HepG2 (cell line): ENCODE measurements around the gene MTMR10. TPM values are rescaled to one million over a fixed set of nuclear protein-coding genes. Genes with fewer than 3 reads are reported as not detected.

Source experiments
- ATAC-seq: fragments of 200-7000 bp; cut with Tn5 transposase; 3 replicates; pipeline ENCODE4 v1.9.1; 2020; ENCODE audit warnings: mild to moderate bottlenecking, moderate library complexity
- BruUV-seq: library from RNA; stranded (reverse); fragments of 400-500 nt; replicated peaks from 2 replicates; lab custom pipeline; 2021; lab: Mats Ljungman, UMichigan
- CTCF ChIA-PET: fragments of 300-600 bp; formaldehyde crosslinking; extraction: SDS; loops from one replicate; lab custom pipeline; 2021; ENCODE audit warnings: low total read pairs, inconsistent platforms, low intra/inter-chr PET ratio; lab: Yijun Ruan, JAX
- POLR2A ChIA-PET: fragments of 350-600 bp; sonication (Branson Sonifier 250); formaldehyde crosslinking; loops from one replicate; lab custom pipeline; 2020; ENCODE audit warnings: antibody characterized with exemption, inconsistent platforms; lab: Yijun Ruan, JAX
- DNase-seq: peaks from one replicate; pipeline ENCODE4 v3.0.0-alpha.2; 2015; ENCODE audit warnings: low spot score
- FAIRE-seq: peaks from 3 replicates; lab custom pipeline; 2011; peaks lifted over from hg19 to GRCh38; lab: Jason Lieb, UNC
- H2AFZ ChIP-seq: one replicate; pipeline ENCODE4 v1.6.1; 2011; ENCODE audit warnings: low read length, inconsistent platforms
- H3K27ac ChIP-seq: fragments of 300-600 bp; 3 replicates; pipeline ENCODE4 v1.8.0; 2011; ENCODE audit warnings: mixed run types, mild to moderate bottlenecking, mixed read lengths, low read length, inconsistent platforms; ENCODE audit not compliant: insufficient read depth; ENCODE audit errors: extremely low read length
- H3K27me3 ChIP-seq, 2 experiments: fragments of 200-600 bp in 1 of 2; 2 replicates in 1 of 2; 3 replicates in 1 of 2; pipeline versions ENCODE4 v1.6.0 to v1.8.0; 2011; ENCODE audit warnings: low read length in 2 of 2, mild to moderate bottlenecking in 2 of 2, moderate library complexity in 2 of 2, inconsistent platforms in 1 of 2; ENCODE audit not compliant: insufficient read depth in 2 of 2, control insufficient read depth in 1 of 2
- H3K36me3 ChIP-seq, 2 experiments: fragments of 200-600 bp in 1 of 2; replicated peaks in 1 of 2; 2 replicates in 1 of 2; 3 replicates in 1 of 2; pipeline versions ENCODE4 v1.5.1 to v1.8.0; 2011; ENCODE audit warnings: low read length in 2 of 2, inconsistent platforms in 1 of 2; ENCODE audit not compliant: insufficient read depth in 2 of 2, control insufficient read depth in 1 of 2
- H3K4me1 ChIP-seq: 2 replicates; pipeline ENCODE4 v1.5.1; 2012; ENCODE audit warnings: low read length, inconsistent platforms; ENCODE audit not compliant: insufficient read depth
- H3K4me2 ChIP-seq: 2 replicates; pipeline ENCODE4 v1.6.0; 2011; ENCODE audit warnings: low read depth, low read length, inconsistent platforms
- H3K4me3 ChIP-seq, 3 experiments: fragments of 200-600 bp in 1 of 3; sonication (generic), shearing (Covaris generic) in 1 of 3; replicated peaks in 1 of 3; 2 replicates each; pipeline ENCODE4 v1.5.1; 2011 to 2016; ENCODE audit warnings: low read length in 3 of 3, inconsistent platforms in 2 of 3, low read depth in 2 of 3, mild to moderate bottlenecking in 2 of 3, control low read depth in 1 of 3, mixed read lengths in 1 of 3; ENCODE audit not compliant: insufficient read depth in 1 of 3
- H3K79me2 ChIP-seq: one replicate; pipeline ENCODE4 v1.6.1; 2011; ENCODE audit warnings: low read length, inconsistent platforms; ENCODE audit not compliant: insufficient read depth
- H3K9ac ChIP-seq: 2 replicates; pipeline ENCODE4 v1.6.0; 2011; ENCODE audit warnings: mild to moderate bottlenecking, low read depth, low read length, inconsistent platforms; ENCODE audit not compliant: insufficient read depth
- H3K9me3 ChIP-seq: 2 replicates; pipeline ENCODE4 v1.5.1; 2012; ENCODE audit warnings: mild to moderate bottlenecking, low read length
- H4K20me1 ChIP-seq: 2 replicates; pipeline ENCODE4 v1.6.0; 2011; ENCODE audit warnings: inconsistent platforms, mild to moderate bottlenecking, low read length, moderate library complexity; ENCODE audit not compliant: insufficient read depth
- NCOA5 ChIP-seq: sonication (generic); formaldehyde crosslinking; IDR thresholded peaks from 2 replicates; pipeline ENCODE4 v1.4.0; 2020; ENCODE audit warnings: missing genetic modification reagents
- REST ChIP-seq, 2 experiments: IDR thresholded peaks; 2 replicates each; pipeline ENCODE4 v1.6.1; 2011 to 2012; ENCODE audit warnings: low read length in 2 of 2, borderline replicate concordance in 1 of 2, low read depth in 1 of 2, mild to moderate bottlenecking in 1 of 2, moderate library complexity in 1 of 2
- SAFB2 ChIP-seq: sonication (generic); formaldehyde crosslinking; IDR thresholded peaks from 2 replicates; pipeline ENCODE4 v1.5.1; 2020; ENCODE audit warnings: missing genetic modification reagents, low read depth, mild to moderate bottlenecking, borderline replicate concordance
- STAG1 ChIP-seq: sonication (generic); formaldehyde crosslinking; IDR thresholded peaks from 2 replicates; pipeline ENCODE4 v1.4.0; 2020; ENCODE audit warnings: missing genetic modification reagents
- ZBTB14 ChIP-seq: sonication (generic); formaldehyde crosslinking; IDR thresholded peaks from 2 replicates; pipeline ENCODE4 v1.4.0; 2020; ENCODE audit warnings: missing genetic modification reagents
- ZNF367 ChIP-seq: sonication (generic); formaldehyde crosslinking; IDR thresholded peaks from 2 replicates; pipeline ENCODE4 v1.4.0; 2020; ENCODE audit warnings: missing genetic modification reagents, borderline replicate concordance
- ZNF546 ChIP-seq: sonication (generic); formaldehyde crosslinking; conservative IDR thresholded peaks from 2 replicates; pipeline ENCODE4 v1.8.1; 2023; ENCODE audit warnings: mild to moderate bottlenecking, missing genetic modification reagents
- ZNF619 ChIP-seq: sonication (generic); formaldehyde crosslinking; IDR thresholded peaks from 2 replicates; pipeline ENCODE4 v1.4.0; 2020; ENCODE audit warnings: mild to moderate bottlenecking, missing genetic modification reagents
- ZNF674 ChIP-seq: sonication (generic); formaldehyde crosslinking; IDR thresholded peaks from 2 replicates; pipeline ENCODE4 v1.5.0; 2020; ENCODE audit warnings: low read depth, mild to moderate bottlenecking, missing genetic modification reagents
- ZNF776 ChIP-seq: sonication (generic); formaldehyde crosslinking; IDR thresholded peaks from 2 replicates; pipeline ENCODE4 v1.4.0; 2020; ENCODE audit warnings: mild to moderate bottlenecking, missing genetic modification reagents
- ZSCAN12 ChIP-seq: sonication (generic); formaldehyde crosslinking; IDR thresholded peaks from 2 replicates; pipeline ENCODE4 v1.9.0; 2021; ENCODE audit warnings: mild to moderate bottlenecking, missing genetic modification reagents
- WGBS: methylation state at CpG from one replicate; pipeline ENCODE4 v1.1.6; 2017; ENCODE audit warnings: low lambda C conversion rate; 5-methylcytosine and 5-hydroxymethylcytosine counted together
- in situ Hi-C: cut with HindIII; loops from 2 replicates; pipeline ENCODE4 v1.10.0; 2017; ENCODE audit warnings: low pct_unique_long_range_greater_than_20kb; ENCODE audit not compliant: extremely low pct_ligation_motif_present
- intact Hi-C: fragments of 100-400 bp; cut with micrococcal nuclease; formaldehyde crosslinking; loops from one replicate; pipeline ENCODE4 v1.10.0; 2022; ENCODE audit not compliant: unreplicated experiment
- polyA plus RNA-seq, 8 experiments: library from polyadenylated mRNA; depleted of rRNA in 3 of 8; stranded (reverse) in 7 of 8; unstranded in 1 of 8; fragments of >200 nt; fragmentation: Illumina TruSeq in 4 of 8; extraction: Trizol in 4 of 8; gene quantifications; 2 replicates each; pipeline versions ENCODE4 v1.2.1 to v1.2.3, GENCODE V29; 2011 to 2016; ENCODE audit warnings: low read depth in 4 of 8, missing spikeins in 1 of 8, mixed read lengths in 1 of 8; ENCODE audit not compliant: insufficient read depth in 1 of 8
- total RNA-seq, 5 experiments: library from RNA; depleted of rRNA; stranded (reverse); fragments of >200 nt; fragmentation: Illumina TruSeq; extraction: Trizol; gene quantifications; 2 replicates each; pipeline ENCODE4 v1.2.3, GENCODE V29; 2016; ENCODE audit warnings: low read depth in 1 of 5

Gene MTMR10
- total and polyA plus RNA-seq, 2 of the 13 experiments (the other 11 are each of a cell fraction or from before 2014, with no cell fraction given): 10.2 to 17.4 TPM

GRCh38 chr15:30921106-30921505, 70.3 kb downstream of the MTMR10 start:
- H3K4me1 ChIP-seq: no peaks in the 10 kb centered on the region
- DNase-seq: no peak
- POLR2A ChIA-PET: no interaction called here
- no peak overlapping the region for H3K9ac ChIP-seq
- TF ChIP-seq SAFB2 (CRISPR knock-in tag) (no peak), STAG1 (CRISPR knock-in tag) (no peak), ZNF619 (no peak), ZBTB14 (CRISPR knock-in tag) (no peak), NCOA5 (CRISPR knock-in tag) (no peak), ZNF546 (no peak), ZNF776 (CRISPR knock-in tag) (no peak), ZNF674 (CRISPR knock-in tag) (no peak), REST (IDR thresholded peaks at IDR 0.05; ENCODE audit: borderline replicate concordance in 1 of 2, low read depth in 1 of 2, low read length in 2 of 2) (no peak), ZNF367 (CRISPR knock-in tag) (no peak), ZSCAN12 (CRISPR knock-in tag) (no peak)
- TF ChIP-seq, all 625 proteins: peak for 0
- H3K4me3 ChIP-seq: no peak overlapping the region
- ATAC-seq (no peak), FAIRE-seq (no peak)
- no peak overlapping the region for H3K27ac ChIP-seq
- no TSS peak for BruUV-seq
- H3K79me2 ChIP-seq: no peaks in the 10 kb centered on the region
- no peaks in the 10 kb centered on the region for H3K9me3 ChIP-seq
- peaks cover 18 to 76% of the 10 kb centered on the region in 2 experiments for H3K36me3 ChIP-seq
- in situ Hi-C loops (no loop called here), intact Hi-C loops (no loop called here)
- CTCF ChIA-PET: no interaction called here
- no peak overlapping the region for H3K4me2 ChIP-seq
- WGBS: 93% methylated on average over 4 of the region's 4 CpGs
- no peaks in the 10 kb centered on the region for H4K20me1 ChIP-seq
- no peak overlapping the region for H2AFZ ChIP-seq
- no peaks in the 10 kb centered on the region for H3K27me3 ChIP-seq
